ENCODE data around the gene RBBP8NL. TPM values are rescaled to one million over a fixed set of nuclear protein-coding genes. Genes with fewer than 3 reads are reported as not detected.

Gene RBBP8NL
- total RNA-seq, 4 donors from 2014 or later = 4.3 to 8.5 (median 6.3) TPM

- DNase-seq (ENCODE audit: low spot score in 2 of 2) = no peak
- TF ChIP-seq POLR2A (IDR thresholded peaks at IDR 0.05) (no peak), CTCF (IDR thresholded peaks at IDR 0.05) (no peak)
- H3K4me3 ChIP-seq (ENCODE audit: low read depth, poor library complexity, severe bottlenecking) = no peak overlapping the region
- intact Hi-C loops (cut with DNase I; ENCODE audit: low total_unique reads) = no loop called here
- 81 to 83% methylated on average over 23 to 24 of the region's 29 CpGs for WGBS, 2 donors
These were observed 55.0 kb downstream of the RBBP8NL start for GRCh38 chr20:62372042-62372993.

DNA sequence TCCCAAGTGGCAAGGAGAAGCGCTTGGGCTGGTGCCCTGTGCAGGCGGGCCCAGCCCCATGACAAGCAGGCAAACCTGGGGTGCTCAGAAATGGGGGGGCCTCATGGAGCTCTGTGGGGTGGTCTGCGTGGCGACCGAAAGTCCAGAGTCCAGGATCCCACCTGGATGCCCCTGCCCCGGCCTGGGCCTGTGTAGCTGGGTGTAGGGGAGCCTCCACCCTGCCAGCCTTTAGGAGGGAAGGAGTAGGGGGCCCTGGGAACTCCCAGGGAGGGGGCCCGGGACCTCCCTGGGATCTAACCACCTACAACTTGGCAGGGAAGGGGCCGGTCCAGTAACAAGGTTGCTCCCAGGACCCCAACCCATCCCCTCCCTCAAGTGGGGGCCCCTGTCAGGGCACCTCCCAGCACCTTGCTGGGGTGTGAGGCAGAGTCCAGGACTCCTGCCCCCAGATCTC, 55.7 kb downstream of the RBBP8NL start:
- 89 to 91% methylated on average over 8 of the region's 8 CpGs for WGBS, 2 donors
- H3K4me3 ChIP-seq (ENCODE audit: low read depth, poor library complexity, severe bottlenecking) = no peak overlapping the region
- TF ChIP-seq CTCF (IDR thresholded peaks at IDR 0.05) (no peak), POLR2A (IDR thresholded peaks at IDR 0.05) (no peak)
- no peak for DNase-seq (ENCODE audit: low spot score in 2 of 2)
- intact Hi-C loops (cut with DNase I; ENCODE audit: low total_unique reads) = no loop called here

DNA sequence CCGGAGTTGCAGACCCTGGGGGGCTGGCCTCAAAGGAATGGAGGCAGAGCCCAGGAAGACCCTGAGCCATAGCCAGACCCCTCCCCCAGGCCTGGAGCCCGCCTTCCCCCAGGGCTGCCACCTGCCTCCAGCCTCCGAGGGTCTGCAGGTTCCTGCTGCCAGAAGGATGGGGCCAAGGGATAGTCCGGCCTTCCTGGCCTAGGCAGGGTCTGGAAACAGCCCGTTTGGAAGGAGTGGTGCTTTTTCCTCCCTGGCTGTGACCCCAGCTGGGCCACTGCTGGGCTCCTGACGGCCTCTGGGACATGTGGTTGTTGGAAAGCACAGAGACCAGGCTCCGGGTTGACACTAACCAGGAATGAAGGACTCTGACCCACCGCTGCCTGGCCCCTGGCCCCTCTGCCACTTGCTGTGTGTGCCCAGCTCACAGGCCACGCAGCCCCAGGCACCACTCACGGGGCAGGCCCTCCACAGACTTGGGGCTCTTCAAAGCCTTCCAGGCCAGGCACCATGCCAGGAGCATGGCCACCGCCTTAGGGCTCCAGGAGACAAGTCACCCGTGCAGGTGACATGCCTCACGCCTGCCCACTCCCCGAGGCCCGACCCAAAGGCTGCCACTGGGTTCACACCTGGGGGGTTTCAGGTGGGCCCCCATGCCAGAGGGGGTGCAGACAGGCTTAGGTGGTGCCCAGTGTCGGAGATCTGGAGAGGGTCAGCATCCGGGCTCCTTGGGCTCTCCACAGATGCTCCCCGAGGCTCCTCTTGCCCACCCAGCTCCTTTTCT, 56.3 kb downstream of the RBBP8NL start:
- DNase-seq (ENCODE audit: low spot score in 2 of 2) = no peak
- TF ChIP-seq CTCF (IDR thresholded peaks at IDR 0.05) = no peak
- no peak for TF ChIP-seq POLR2A (IDR thresholded peaks at IDR 0.05)
- no peak overlapping the region for H3K4me3 ChIP-seq (ENCODE audit: low read depth, poor library complexity, severe bottlenecking)
- intact Hi-C loops (cut with DNase I; ENCODE audit: low total_unique reads) = no loop called here
- 64 to 67% methylated on average over 16 to 18 of the region's 18 CpGs for WGBS, 2 donors

DNA sequence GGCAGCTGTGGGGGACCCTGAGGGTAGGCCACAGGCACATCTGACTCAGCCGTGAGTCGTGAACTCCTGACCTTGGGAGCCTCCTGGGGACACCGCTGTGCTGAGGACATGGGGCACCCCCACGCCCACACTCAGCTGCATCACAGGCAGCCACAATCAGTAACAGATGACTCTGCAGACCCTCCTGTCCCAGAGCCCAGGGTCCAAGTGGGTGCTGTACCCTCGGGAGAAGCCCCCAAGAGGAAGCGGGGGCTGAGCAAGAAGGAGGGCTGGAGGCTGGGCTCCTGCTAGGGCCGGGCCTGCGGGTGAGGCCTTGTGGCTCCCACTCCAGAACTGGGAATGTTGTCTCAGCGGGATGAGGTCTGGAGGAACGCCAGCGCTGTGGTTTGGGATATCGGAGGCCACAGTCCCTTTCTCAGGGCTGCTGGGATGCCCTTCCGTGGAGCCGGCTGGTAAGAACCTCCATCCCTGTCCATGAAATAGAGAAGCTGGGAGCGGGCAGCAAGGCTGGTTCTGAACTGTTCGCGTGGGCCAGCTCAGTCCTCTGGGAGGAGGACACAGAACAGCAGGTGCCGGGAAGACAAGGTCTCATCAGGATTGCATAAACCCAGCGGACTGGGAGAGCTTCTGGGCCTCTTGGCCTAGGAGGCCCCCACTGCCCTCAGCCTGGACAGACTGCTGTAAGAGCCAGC, 57.1 kb downstream of the RBBP8NL start:
- no peak overlapping the region for H3K4me3 ChIP-seq (ENCODE audit: low read depth, poor library complexity, severe bottlenecking)
- no peak for DNase-seq (ENCODE audit: low spot score in 2 of 2)
- TF ChIP-seq POLR2A (IDR thresholded peaks at IDR 0.05) (no peak), CTCF (IDR thresholded peaks at IDR 0.05) (no peak)
- intact Hi-C loops (cut with DNase I; ENCODE audit: low total_unique reads) = no loop called here
- 40 to 70% methylated on average over 10 to 17 of the region's 19 CpGs for WGBS, 2 donors

DNA sequence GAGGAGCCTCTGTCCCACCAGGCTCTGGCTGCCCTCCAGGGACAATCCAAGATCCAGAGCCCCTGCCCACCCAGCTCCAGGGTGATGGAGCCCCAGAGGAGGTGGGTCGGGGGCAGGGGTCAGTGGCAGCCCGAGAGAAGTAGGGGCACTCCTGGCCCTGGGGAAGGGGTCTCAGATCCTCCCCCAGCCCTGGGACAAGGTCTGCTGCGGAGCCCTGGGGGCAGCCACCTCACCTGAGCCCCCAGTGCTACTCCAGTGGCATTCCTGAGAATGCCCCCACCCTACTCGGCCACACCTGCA, 57.6 kb downstream of the RBBP8NL start:
- DNase-seq (ENCODE audit: low spot score in 2 of 2) = no peak
- intact Hi-C loops (cut with DNase I; ENCODE audit: low total_unique reads) = loop anchor here (10.0 kb wide), 1 partner anchor 55 kb away; no protein-coding TSS in a partner anchor
- H3K4me3 ChIP-seq (ENCODE audit: low read depth, poor library complexity, severe bottlenecking) = no peak overlapping the region
- 30 to 33% methylated on average over 1 to 3 of the region's 4 CpGs for WGBS, 2 donors
- TF ChIP-seq POLR2A (IDR thresholded peaks at IDR 0.05) = no peak
- no peak for TF ChIP-seq CTCF (IDR thresholded peaks at IDR 0.05)
